Measurements from ENCODE around the gene INTS13. TPM values are rescaled to one million over a fixed set of nuclear protein-coding genes. Genes with fewer than 3 reads are reported as not detected.
A peak's percentile ranks its signal among the peaks of the same experiment; 100 is the strongest.

The INTS13 gene
- total RNA-seq, 3 donors from 2014 or later, result 15.0 to 17.6 (median 17.2) TPM

DNA sequence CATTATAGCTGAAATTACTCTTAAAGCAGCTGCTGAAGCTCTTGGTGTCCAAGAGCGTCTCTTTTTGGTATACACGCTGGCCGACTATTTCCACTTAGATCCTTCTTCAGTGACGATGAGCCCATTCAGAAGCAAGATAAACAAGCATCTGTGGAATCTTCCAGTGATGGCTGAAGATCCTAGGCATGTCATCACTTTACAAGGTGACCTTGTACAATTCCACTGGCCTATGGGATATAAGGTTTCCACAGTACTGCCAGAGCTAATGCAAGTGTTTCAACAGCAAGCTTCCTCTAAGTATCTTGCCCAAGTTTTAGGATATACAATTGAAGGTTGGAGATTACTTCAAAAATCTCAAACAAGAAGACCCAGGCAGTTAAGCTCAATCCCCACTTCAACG lies 47.0 kb downstream of the INTS13 start:
- intact Hi-C loops (cut with DNase I, micrococcal nuclease), result no loop called here
- DNase-seq (no peak), ATAC-seq (no peak)
- no peaks in the 10 kb centered on the region for H3K36me3 ChIP-seq (ENCODE audit: low read depth)
- no peaks in the 10 kb centered on the region for H3K4me1 ChIP-seq (ENCODE audit: low read depth)
- H3K4me3 ChIP-seq, result no peak overlapping the region
- TF ChIP-seq CTCF (IDR thresholded peaks at IDR 0.05), result no peak
- no peaks in the 10 kb centered on the region for H3K9me3 ChIP-seq

DNA sequence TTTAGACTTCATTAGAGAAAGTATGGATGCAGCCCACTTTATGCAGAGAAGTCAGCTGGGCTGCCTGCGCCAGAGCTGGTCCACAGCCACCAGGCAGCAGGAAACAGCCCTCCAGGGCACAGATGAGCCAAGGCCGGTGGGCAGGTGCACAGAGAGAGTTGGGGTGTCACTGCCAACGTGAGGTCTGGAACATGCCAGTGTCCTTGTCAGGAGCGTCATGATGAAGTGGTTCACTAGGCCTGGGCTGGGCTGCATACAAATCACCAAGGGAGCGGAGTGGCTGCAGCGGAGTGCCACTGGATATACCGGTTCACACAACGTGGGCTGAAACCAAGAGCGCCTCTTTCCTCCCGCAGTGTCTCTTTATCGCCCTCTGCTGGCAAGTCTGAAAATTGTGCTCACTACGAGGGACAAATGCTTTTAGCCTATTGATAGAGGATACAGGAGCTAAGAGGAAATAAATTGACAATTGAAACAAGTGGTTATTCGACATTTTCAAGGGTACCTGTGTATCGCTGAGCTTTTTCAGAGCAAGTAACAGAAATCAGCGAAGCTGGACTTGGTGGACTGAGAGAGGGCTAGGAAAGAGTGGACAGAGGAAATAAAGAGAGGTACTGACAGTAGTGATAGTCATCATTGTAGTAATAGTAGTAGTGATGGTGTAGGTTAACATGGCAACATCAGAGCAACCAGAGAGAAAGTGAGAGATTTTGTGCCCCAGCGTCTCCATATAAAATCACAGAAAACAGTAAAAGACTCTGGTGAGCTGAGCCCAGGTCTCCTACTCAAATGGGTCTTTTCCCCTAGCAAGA lies 52.8 kb downstream of the INTS13 start:
- Histone ChIP-seq H3K4me1 (ENCODE audit: low read depth) (no peaks in the 10 kb centered on the region), H3K36me3 (ENCODE audit: low read depth) (no peaks in the 10 kb centered on the region), H3K4me3 (no peak overlapping the region), H3K9me3 (no peaks in the 10 kb centered on the region)
- peak; percentile 99 for ATAC-seq
- DNase-seq, result peak; percentile 66 to 91 (median 72)
- TF ChIP-seq CTCF (IDR thresholded peaks at IDR 0.05), result peak; percentile 87
- intact Hi-C loops (cut with DNase I, micrococcal nuclease), result loop anchor here in 1 of 2 donors (5.0 kb wide), 1 partner anchor 33 kb away; no protein-coding TSS in a partner anchor

GRCh38 chr12:26880625-26881024 lies 57.2 kb downstream of the INTS13 start:
- ATAC-seq (no peak), DNase-seq (no peak)
- intact Hi-C loops (cut with DNase I, micrococcal nuclease), result no loop called here
- H3K9me3 ChIP-seq, result no peaks in the 10 kb centered on the region
- TF ChIP-seq CTCF (IDR thresholded peaks at IDR 0.05), result no peak
- no peak overlapping the region for H3K4me3 ChIP-seq
- H3K36me3 ChIP-seq (ENCODE audit: low read depth), result no peaks in the 10 kb centered on the region
- peaks cover 7% of the 10 kb centered on the region for H3K4me1 ChIP-seq (ENCODE audit: low read depth)

DNA sequence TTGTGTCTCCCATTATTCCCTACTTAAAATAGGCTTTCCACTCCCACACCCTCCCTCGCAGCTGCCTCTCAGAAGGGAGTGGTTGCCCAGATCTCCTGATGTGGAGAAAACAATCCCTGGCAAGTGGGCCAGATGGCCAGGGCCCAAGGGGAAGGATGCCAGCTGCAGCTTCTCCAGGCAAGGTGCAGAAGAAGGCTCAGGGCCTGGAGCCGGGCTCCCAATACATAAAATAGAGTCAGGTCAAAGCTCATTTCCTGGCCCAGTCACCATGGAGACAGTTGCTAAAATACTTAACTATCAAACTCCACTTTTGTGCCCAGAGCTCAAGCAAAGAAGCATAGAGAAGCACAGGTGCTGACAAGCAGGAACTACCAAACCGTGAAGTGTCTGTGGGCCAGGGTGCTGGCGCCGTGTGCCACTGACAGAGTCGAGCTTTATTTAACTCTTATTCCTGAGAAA lies 59.1 kb downstream of the INTS13 start:
- intact Hi-C loops (cut with DNase I, micrococcal nuclease), result no loop called here
- no peak for TF ChIP-seq CTCF (IDR thresholded peaks at IDR 0.05)
- H3K4me3 ChIP-seq, result no peak overlapping the region
- peak; percentile 93 for ATAC-seq
- DNase-seq, result peak; percentile 70 to 80 (median 71)
- no peaks in the 10 kb centered on the region for H3K36me3 ChIP-seq (ENCODE audit: low read depth)
- no peaks in the 10 kb centered on the region for H3K9me3 ChIP-seq
- H3K4me1 ChIP-seq (ENCODE audit: low read depth), result peaks cover 7% of the 10 kb centered on the region

- intact Hi-C loops (cut with DNase I, micrococcal nuclease), result no loop called here
- Histone ChIP-seq H3K4me1 (ENCODE audit: low read depth) (peaks cover 15% of the 10 kb centered on the region), H3K9me3 (no peaks in the 10 kb centered on the region), H3K36me3 (ENCODE audit: low read depth) (no peaks in the 10 kb centered on the region), H3K4me3 (no peak overlapping the region)
- DNase-seq, result no peak
- ATAC-seq, result no peak
- TF ChIP-seq CTCF (IDR thresholded peaks at IDR 0.05), result no peak
Observed at GRCh38 chr12:26874501-26875296, 63.1 kb downstream of the INTS13 start.
